Activated naive CD4-positive, alpha-beta T cell (primary cell): ENCODE results near the gene LIPM.

Source experiments
- DNase-seq, 4 experiments: peaks; one replicate each; lab custom pipeline; 2025; lab: John Stamatoyannopoulos, UW

Gene LIPM

GRCh38 chr10:88840104-88840503, 37.6 kb downstream of the LIPM start:
- DNase-seq: no peak

- no peak for DNase-seq
These were observed 38.4 kb downstream of the LIPM start for GRCh38 chr10:88840881-88841280.

- no peak for DNase-seq
These were observed 39.0 kb downstream of the LIPM start for GRCh38 chr10:88841316-88842111.

GRCh38 chr10:88843171-88843570, 40.6 kb downstream of the LIPM start:
- no peak for DNase-seq

- DNase-seq: no peak
These were observed 46.0 kb downstream of the LIPM start for GRCh38 chr10:88848499-88848898.

- no peak for DNase-seq
These were observed 46.7 kb downstream of the LIPM start for GRCh38 chr10:88849234-88849633.

- DNase-seq: no peak
These were observed 48.2 kb downstream of the LIPM start for GRCh38 chr10:88850712-88851111.

- no peak for DNase-seq
These were observed 49.2 kb downstream of the LIPM start, which contains the start of gene ANKRD22 for GRCh38 chr10:88851706-88852105. Gene ANKRD22 (minus strand): TSS chr10:88851844. CDS start chr10:88851607, 237 bp downstream.

- DNase-seq: no peak
These were observed 49.8 kb downstream of the LIPM start for GRCh38 chr10:88852327-88852726.

- DNase-seq: no peak
These were observed 50.8 kb downstream of the LIPM start for GRCh38 chr10:88853155-88853881.

GRCh38 chr10:88854684-88855083, 52.2 kb downstream of the LIPM start:
- no peak for DNase-seq

GRCh38 chr10:88857831-88858230, 55.3 kb downstream of the LIPM start:
- no peak for DNase-seq

GRCh38 chr10:88858491-88858890, 56.0 kb downstream of the LIPM start:
- no peak for DNase-seq

GRCh38 chr10:88861036-88861435, 58.5 kb downstream of the LIPM start:
- DNase-seq: no peak

- DNase-seq: no peak
These were observed 62.8 kb downstream of the LIPM start for GRCh38 chr10:88865281-88865876.

GRCh38 chr10:88866454-88866853, 63.9 kb downstream of the LIPM start:
- no peak for DNase-seq

GRCh38 chr10:88870089-88870488, 67.6 kb downstream of the LIPM start:
- no peak for DNase-seq
